ENCODE results near the gene GALNTL6. TPM values are rescaled to one million over a fixed set of nuclear protein-coding genes. Genes with fewer than 3 reads are reported as not detected.

GALNTL6 gene
- total RNA-seq, 1 experiment from 2014 or later: not detected

- no peak overlapping the region for H3K4me3 ChIP-seq (replicated peaks in 1 of 2; ENCODE audit: low read depth in 1 of 2, low read length in 2 of 2)
- no peaks in the 10 kb centered on the region for H3K79me2 ChIP-seq (ENCODE audit: insufficient read depth, low read length)
- ATAC-seq: peak; percentile 75
- ChIA-PET POLR2A (interaction anchor here (0.7 to 1.2 kb wide), 2 partner anchors 246 to 1151 kb away, joined by 3 to 8 read pairs; no protein-coding TSS in a partner anchor), RAD21 (ENCODE audit: low non-redundant PET in 1 of 2, low total read pairs in 2 of 2, uncharacterized antibody in 2 of 2, unreplicated experiment in 2 of 2) (interaction anchor here (0.6 to 2.0 kb wide), 9 partner anchors 11 to 407 kb away, joined by 3 to 15 read pairs (median 7); no protein-coding TSS in a partner anchor), CTCF (interaction anchor here (0.6 to 2.2 kb wide), 33 partner anchors 8 to 1103 kb away, joined by 3 to 88 read pairs (median 5); partner anchors contain the start of genes GALNT7 and SAP30)
- H3K27me3 ChIP-seq (ENCODE audit: insufficient read depth, low read length): no peaks in the 10 kb centered on the region
- no peaks in the 10 kb centered on the region for H3K9me3 ChIP-seq (ENCODE audit: control insufficient read depth in 1 of 2, insufficient read depth in 1 of 2, low read depth in 1 of 2, low read length in 2 of 2)
- no peak overlapping the region for H3K9ac ChIP-seq (ENCODE audit: low read length)
- TF ChIP-seq EZH2phosphoT487 (IDR thresholded peaks at IDR 0.05; ENCODE audit: borderline replicate concordance) (no peak), TCF7L2 (IDR thresholded peaks at IDR 0.05; ENCODE audit: borderline replicate concordance, extremely low read depth, insufficient read depth, insufficient read length) (no peak), REST (IDR thresholded peaks at IDR 0.05; ENCODE audit: low read depth) (no peak), EZH2 (IDR thresholded peaks at IDR 0.05) (no peak), ZFX (IDR thresholded peaks at IDR 0.05) (no peak), EGR1 (IDR thresholded peaks at IDR 0.05; ENCODE audit: low read depth) (no peak), SRF (IDR thresholded peaks at IDR 0.05; ENCODE audit: low read depth) (no peak), JUND (IDR thresholded peaks at IDR 0.05) (no peak), RAD21 (IDR thresholded peaks at IDR 0.05; ENCODE audit: low read depth) (peak; percentile 33; the same call in 1 of the 2 replicates), FOSL1 (IDR thresholded peaks at IDR 0.05; ENCODE audit: low read depth) (no peak), CBX3 (IDR thresholded peaks at IDR 0.05; ENCODE audit: low read depth) (no peak)
- TF ChIP-seq, protein P1, sequence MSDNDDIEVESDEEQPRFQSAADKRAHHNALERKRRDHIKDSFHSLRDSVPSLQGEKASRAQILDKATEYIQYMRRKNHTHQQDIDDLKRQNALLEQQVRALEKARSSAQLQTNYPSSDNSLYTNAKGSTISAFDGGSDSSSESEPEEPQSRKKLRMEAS (IDR thresholded peaks at IDR 0.05): no peak
- TF ChIP-seq, protein P2, sequence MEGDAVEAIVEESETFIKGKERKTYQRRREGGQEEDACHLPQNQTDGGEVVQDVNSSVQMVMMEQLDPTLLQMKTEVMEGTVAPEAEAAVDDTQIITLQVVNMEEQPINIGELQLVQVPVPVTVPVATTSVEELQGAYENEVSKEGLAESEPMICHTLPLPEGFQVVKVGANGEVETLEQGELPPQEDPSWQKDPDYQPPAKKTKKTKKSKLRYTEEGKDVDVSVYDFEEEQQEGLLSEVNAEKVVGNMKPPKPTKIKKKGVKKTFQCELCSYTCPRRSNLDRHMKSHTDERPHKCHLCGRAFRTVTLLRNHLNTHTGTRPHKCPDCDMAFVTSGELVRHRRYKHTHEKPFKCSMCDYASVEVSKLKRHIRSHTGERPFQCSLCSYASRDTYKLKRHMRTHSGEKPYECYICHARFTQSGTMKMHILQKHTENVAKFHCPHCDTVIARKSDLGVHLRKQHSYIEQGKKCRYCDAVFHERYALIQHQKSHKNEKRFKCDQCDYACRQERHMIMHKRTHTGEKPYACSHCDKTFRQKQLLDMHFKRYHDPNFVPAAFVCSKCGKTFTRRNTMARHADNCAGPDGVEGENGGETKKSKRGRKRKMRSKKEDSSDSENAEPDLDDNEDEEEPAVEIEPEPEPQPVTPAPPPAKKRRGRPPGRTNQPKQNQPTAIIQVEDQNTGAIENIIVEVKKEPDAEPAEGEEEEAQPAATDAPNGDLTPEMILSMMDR (IDR thresholded peaks at IDR 0.05 in 2 of 3, conservative IDR thresholded peaks at IDR 0.05 in 1 of 3; ENCODE audit: borderline replicate concordance in 1 of 3, insufficient read depth in 1 of 3, low read depth in 2 of 3, low read length in 2 of 3): peak in 2 of 3 experiments; percentile 10 to 12; a peak in 2 of 6 replicates
- H3K4me1 ChIP-seq (ENCODE audit: control insufficient read depth in 1 of 2, insufficient read depth in 2 of 2, low read length in 2 of 2): peaks cover 0 to 9% of the 10 kb centered on the region in 2 experiments; a peak in 2 of 4 replicates
- H3K4me2 ChIP-seq (ENCODE audit: low read length): peak overlapping the region; percentile 0; the same call in 1 of the 2 replicates
- no peaks in the 10 kb centered on the region for H4K20me1 ChIP-seq (ENCODE audit: insufficient read depth)
- no peak for DNase-seq (ENCODE audit: low read depth, low spot score)
- no peaks in the 10 kb centered on the region for H3K36me3 ChIP-seq (ENCODE audit: control insufficient read depth in 1 of 2, insufficient read depth in 2 of 2, low read length in 2 of 2)
- H3K9me2 ChIP-seq (ENCODE audit: insufficient read depth): no peaks in the 10 kb centered on the region
- H2AFZ ChIP-seq (ENCODE audit: low read depth, low read length, poor library complexity, severe bottlenecking): no peak overlapping the region
- H3K27ac ChIP-seq (ENCODE audit: low read depth, low read length): no peak overlapping the region
- intact Hi-C loops (cut with micrococcal nuclease): loop anchor here (5.0 kb wide), 1 partner anchor 122 kb away; no protein-coding TSS in a partner anchor
- no TSS peak for BruUV-seq (replicated peaks)
These were observed 1200.9 kb downstream of the GALNTL6 start for GRCh38 chr4:173014113-173014558.
